GM12874 (cell line): ENCODE results near the gene KCNJ9.

Experiments
- TF ChIP-seq, protein P1 (sequence below): IDR thresholded peaks from 2 replicates; pipeline ENCODE4 v1.5.1; 2011; ENCODE audit warnings: low read depth, mild to moderate bottlenecking, control low read depth, low read length, moderate library complexity; ENCODE audit not compliant: insufficient read depth

Gene KCNJ9

DNA sequence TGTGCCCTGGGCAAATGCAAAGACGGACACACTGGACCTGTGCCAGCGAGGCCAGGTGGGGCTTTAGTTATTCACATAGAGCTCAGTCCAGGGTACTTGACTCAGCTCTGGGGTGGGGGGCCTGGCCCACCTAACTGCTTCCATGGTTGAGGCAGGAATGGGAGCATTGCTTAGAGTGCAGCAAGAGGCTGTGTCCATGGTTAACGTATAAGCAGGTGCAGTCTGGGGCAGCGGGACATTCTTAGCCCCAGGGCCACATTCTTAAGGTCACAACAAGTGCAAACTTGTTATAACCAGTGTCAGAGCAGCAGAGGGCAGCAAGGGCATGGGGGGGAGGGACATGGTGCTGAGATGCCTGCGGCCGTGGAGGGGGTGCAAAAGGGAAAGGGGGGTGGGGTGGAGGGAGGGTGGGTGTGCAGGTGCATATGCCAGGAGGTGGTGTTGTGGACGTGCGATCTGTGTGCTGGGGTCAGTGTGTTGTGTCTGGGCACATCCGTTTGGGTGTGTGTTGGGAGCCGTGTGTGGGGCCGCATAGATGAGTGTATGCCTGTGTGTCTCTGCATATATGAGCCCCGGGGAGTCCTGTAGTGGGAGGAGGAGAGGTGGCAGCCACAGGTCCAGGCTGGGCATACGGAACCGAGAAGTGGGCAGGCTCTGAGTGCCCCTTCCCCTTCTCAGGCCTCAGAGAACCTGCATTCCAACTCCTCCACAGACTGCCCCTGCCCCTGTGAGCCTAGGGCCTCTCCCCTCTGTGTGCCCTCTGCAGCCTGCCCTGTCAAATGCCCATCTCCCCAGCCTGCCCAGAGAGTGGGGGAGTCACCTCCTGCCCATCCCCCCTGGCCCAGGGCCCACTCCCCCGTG is 19.7 kb upstream of the KCNJ9 start:
- TF ChIP-seq, protein P1, sequence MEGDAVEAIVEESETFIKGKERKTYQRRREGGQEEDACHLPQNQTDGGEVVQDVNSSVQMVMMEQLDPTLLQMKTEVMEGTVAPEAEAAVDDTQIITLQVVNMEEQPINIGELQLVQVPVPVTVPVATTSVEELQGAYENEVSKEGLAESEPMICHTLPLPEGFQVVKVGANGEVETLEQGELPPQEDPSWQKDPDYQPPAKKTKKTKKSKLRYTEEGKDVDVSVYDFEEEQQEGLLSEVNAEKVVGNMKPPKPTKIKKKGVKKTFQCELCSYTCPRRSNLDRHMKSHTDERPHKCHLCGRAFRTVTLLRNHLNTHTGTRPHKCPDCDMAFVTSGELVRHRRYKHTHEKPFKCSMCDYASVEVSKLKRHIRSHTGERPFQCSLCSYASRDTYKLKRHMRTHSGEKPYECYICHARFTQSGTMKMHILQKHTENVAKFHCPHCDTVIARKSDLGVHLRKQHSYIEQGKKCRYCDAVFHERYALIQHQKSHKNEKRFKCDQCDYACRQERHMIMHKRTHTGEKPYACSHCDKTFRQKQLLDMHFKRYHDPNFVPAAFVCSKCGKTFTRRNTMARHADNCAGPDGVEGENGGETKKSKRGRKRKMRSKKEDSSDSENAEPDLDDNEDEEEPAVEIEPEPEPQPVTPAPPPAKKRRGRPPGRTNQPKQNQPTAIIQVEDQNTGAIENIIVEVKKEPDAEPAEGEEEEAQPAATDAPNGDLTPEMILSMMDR, result no peak

DNA sequence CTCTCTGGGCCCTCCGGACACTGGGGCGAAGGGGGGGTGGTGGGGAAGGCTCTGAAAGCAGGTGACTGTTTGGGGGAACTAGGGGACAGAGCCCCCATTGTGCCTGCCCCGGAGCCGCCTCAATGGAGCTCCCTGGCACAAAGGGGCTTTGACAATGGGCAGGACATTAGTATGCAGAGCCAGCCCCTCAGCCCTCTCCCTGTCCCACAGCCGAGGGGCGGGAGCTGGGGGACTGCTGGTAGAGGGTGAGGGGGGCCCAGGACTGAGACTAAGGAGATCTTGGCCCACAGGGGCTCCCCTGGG is 19.2 kb upstream of the KCNJ9 start:
- TF ChIP-seq, protein P1, result no peak

DNA sequence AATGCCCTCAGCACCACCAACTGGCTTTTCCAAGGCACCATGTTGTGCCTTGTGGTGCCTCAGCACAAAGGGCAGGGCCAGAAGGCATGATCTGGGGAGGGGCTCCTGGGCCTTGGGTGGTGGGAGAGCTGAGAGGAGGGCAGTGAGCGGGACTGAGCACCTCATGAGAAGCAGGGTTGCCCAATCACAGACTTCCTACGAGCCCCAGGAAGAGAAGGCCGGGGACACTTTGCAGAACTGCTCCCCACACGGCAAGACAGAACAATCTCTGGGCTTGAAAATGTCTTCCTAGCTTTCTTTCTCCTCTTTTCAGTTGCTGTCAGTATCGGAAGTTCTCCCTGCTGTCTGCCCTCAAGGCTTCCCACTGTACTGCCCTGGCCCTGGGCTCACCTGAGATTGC is 18.2 kb upstream of the KCNJ9 start:
- TF ChIP-seq, protein P1, result no peak

DNA sequence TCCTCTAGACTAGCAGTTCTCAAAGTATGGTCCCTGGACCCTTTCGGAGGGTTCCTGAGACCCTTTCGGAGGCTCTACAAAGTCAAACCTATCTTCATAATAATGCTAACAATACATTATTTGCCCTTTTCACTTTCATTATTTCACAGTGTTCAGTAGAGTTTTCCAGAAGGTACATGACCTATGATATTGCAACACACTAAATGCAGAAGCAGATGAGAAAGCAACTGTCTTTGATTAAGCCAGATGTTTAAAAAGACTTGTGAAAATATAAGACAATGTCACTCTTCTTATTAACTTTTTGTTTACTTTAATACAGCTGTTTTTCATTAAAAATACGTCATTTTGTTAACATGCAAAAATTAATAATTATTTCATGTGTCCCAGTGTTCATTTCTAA is 17.2 kb upstream of the KCNJ9 start:
- TF ChIP-seq, protein P1, result no peak

DNA sequence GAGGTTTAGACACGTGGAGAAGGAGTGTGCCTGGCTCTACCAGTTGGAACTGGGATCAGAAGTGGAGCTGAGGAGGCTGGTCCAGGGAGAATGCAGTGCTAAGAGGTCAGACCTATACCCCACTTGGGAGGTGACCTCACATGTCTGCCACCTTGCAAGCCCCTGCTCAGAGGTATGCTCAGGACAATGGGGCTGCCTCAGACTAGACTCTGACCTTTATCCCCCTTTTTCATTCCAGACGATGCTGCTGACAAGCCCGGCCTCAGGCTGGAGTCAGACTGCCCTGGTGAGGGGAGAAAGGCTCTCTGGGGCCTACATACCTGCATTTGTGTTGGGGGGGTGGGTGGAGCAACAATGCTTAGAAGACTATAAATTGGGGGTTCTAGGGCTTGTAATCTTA is 16.6 kb upstream of the KCNJ9 start:
- TF ChIP-seq, protein P1, result no peak

DNA sequence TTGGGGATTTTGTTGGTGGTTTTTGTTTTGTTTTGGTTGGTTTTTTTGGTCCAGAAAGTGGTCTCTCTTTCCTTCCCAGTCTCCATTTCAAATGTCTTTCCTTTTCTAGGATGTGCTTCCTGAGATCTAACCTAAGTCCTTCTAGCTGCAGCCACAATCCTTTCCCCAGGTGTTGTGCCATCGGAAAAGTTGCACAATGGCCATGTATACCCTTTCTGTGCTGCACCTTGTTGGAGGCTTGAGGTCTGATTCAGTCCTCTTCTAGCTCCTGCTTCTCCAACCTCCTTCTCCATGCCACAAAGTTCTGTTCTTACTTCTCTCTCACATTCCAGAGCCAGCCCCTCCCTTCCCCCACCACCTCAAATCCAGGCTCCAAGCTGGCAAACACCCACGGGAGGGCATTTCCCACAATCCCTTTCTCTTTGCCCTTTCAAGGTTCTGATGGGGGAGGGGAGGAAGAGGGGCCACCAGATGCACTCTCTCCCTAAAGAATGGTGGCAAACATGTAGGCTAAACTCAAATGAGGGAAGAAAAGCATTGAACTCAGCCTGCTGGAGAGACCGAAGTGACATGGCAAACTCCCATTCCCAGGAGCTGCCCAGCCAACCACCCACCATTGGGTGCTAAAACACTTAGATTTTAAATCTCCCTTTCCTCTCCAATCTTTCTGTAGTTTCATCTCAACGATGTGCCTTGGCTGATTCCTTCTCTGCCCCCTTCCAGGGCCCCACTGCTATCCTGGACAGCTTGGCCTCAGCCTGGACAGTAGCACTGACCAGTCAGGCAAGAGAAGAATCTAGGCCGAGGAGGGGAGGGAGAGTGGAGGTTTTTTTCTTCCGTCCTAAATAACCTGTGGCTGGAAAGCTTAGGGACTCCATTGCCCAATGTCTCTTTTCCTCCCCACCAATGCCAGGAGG is 14.3 kb upstream of the KCNJ9 start:
- TF ChIP-seq, protein P1, result no peak

DNA sequence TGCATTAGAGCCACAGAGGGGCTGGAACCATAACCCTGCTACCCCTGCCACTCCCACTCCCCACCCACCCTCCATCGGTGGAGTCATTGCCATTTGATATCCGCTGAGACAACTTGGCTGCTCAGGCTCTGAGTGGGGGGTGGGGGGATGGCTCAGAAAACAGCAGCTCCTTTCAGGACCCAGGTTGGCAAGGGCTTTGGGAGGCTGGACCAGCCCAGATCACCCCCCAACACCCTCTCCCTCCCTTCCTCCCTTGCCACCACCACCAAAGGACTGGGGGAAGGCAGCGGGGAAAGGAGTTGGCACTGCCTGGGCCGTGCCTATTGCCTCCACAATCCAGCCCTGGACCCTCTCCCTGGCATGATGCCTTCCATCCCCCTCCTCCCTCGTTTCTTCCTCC is 13.1 kb upstream of the KCNJ9 start:
- TF ChIP-seq, protein P1, result no peak
